Measurements from ENCODE around the gene PHF2.

PHF2 gene

DNA sequence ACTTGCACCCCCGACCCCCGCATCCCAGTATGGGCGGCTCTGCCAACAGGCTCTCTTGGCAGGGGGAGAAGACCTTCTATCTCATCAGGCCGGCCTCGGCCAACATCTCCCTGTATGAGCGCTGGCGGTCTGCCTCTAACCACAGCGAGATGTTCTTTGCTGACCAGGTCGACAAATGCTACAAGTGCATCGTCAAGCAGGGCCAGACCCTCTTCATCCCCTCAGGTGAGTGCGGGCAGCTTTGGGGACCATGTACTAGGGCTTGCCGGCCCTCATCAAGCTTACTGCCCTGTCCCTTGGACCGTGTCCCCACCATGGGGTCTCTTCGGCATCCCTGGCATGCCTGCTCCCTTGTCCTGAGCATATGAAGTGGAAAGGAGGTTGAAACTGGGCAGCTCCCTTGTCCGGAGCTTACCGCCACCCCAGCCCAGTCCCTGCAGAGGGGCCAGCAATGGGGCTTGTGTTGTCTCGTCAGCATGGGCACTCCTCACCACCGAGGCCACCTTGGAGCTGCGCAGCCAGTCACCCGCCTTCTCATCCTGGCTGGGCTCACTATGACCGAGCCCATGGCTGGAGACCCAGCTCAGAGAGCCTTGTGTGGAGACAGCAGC is 78.1 kb downstream of the PHF2 start:
- H4K20me1 ChIP-seq (ENCODE audit: insufficient read depth, low read length, poor library complexity, severe bottlenecking), result no peaks in the 10 kb centered on the region
- H3F3A ChIP-seq (ENCODE audit: low read depth), result no peaks in the 10 kb centered on the region
- H2AFZ ChIP-seq (ENCODE audit: low read length), result no peak overlapping the region
- no peak overlapping the region for H3K9ac ChIP-seq (ENCODE audit: low read depth, low read length, poor library complexity, severe bottlenecking)
- peaks cover 37% of the 10 kb centered on the region; the same call in 1 of the 2 replicates for H3K36me3 ChIP-seq (ENCODE audit: insufficient read depth, low read length)
- no peaks in the 10 kb centered on the region for H3K9me3 ChIP-seq (ENCODE audit: insufficient read depth, low read depth, low read length)
- no peaks in the 10 kb centered on the region for H3K27me3 ChIP-seq (ENCODE audit: insufficient read depth, low read length, poor library complexity, severe bottlenecking)
- H3K4me2 ChIP-seq (ENCODE audit: low read depth, low read length, poor library complexity, severe bottlenecking), result no peak overlapping the region
- no peak overlapping the region for H3K4me3 ChIP-seq (ENCODE audit: low read length, poor library complexity, severe bottlenecking)
- no peaks in the 10 kb centered on the region for H3K4me1 ChIP-seq (ENCODE audit: insufficient read depth, low read length, poor library complexity, severe bottlenecking)
- no peaks in the 10 kb centered on the region for H3K79me2 ChIP-seq (ENCODE audit: insufficient read depth, low read length)
- TF ChIP-seq EZH2phosphoT487 (IDR thresholded peaks at IDR 0.05; ENCODE audit: borderline replicate concordance), result no peak
- TF ChIP-seq, protein P1, sequence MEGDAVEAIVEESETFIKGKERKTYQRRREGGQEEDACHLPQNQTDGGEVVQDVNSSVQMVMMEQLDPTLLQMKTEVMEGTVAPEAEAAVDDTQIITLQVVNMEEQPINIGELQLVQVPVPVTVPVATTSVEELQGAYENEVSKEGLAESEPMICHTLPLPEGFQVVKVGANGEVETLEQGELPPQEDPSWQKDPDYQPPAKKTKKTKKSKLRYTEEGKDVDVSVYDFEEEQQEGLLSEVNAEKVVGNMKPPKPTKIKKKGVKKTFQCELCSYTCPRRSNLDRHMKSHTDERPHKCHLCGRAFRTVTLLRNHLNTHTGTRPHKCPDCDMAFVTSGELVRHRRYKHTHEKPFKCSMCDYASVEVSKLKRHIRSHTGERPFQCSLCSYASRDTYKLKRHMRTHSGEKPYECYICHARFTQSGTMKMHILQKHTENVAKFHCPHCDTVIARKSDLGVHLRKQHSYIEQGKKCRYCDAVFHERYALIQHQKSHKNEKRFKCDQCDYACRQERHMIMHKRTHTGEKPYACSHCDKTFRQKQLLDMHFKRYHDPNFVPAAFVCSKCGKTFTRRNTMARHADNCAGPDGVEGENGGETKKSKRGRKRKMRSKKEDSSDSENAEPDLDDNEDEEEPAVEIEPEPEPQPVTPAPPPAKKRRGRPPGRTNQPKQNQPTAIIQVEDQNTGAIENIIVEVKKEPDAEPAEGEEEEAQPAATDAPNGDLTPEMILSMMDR (conservative IDR thresholded peaks at IDR 0.05; ENCODE audit: low read length), result no peak
- no peaks in the 10 kb centered on the region for H3K9me2 ChIP-seq (replicated peaks; ENCODE audit: low read depth, low read length)

DNA sequence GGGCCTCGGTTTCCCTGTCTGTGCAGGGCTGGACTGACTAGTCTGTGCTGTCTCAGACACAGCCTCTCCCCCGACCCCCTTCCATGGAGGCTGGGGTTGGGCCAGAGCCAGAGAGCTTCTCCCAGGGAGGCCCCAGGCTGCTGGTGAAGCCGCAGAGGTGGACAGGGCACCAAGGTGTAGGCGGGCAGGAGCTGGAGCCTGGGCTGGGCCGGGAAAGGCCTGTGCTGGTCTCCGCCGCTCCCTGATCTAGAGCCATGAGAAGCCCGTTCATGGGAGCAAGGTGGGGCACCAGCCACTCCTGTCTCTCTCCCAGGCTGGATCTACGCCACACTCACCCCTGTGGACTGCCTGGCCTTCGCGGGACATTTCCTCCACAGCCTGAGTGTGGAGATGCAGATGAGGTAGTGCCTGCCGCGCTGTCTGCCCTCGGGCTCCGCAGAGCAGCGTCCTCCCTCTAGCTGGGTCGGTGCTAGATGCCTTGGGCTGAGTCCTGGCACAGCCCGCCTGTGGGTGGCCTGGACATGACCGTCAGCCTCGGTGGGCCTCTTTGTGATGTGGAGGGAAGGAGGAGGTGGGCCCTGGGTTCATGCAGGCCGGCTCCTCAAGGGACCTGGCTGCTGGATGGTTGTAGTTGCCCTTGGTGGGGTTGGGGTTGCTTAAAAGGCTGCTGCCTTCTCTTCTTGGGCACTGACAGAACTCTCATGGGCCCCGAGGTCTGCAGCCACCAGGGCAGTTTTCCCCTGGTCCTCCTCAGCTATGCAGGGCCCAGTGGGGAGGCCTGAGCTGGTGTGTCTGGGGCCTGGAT is 79.4 kb downstream of the PHF2 start:
- H3K9ac ChIP-seq (ENCODE audit: low read depth, low read length, poor library complexity, severe bottlenecking), result no peak overlapping the region
- H3K9me3 ChIP-seq (ENCODE audit: insufficient read depth, low read depth, low read length), result no peaks in the 10 kb centered on the region
- H3K36me3 ChIP-seq (ENCODE audit: insufficient read depth, low read length), result peaks cover 24% of the 10 kb centered on the region; the same call in 1 of the 2 replicates
- TF ChIP-seq EZH2phosphoT487 (IDR thresholded peaks at IDR 0.05; ENCODE audit: borderline replicate concordance), result no peak
- TF ChIP-seq, protein P1 (conservative IDR thresholded peaks at IDR 0.05; ENCODE audit: low read length), result no peak
- no peak overlapping the region for H3K4me3 ChIP-seq (ENCODE audit: low read length, poor library complexity, severe bottlenecking)
- no peaks in the 10 kb centered on the region for H3F3A ChIP-seq (ENCODE audit: low read depth)
- H3K4me1 ChIP-seq (ENCODE audit: insufficient read depth, low read length, poor library complexity, severe bottlenecking), result no peaks in the 10 kb centered on the region
- no peaks in the 10 kb centered on the region for H3K79me2 ChIP-seq (ENCODE audit: insufficient read depth, low read length)
- no peaks in the 10 kb centered on the region for H3K9me2 ChIP-seq (replicated peaks; ENCODE audit: low read depth, low read length)
- H3K4me2 ChIP-seq (ENCODE audit: low read depth, low read length, poor library complexity, severe bottlenecking), result no peak overlapping the region
- no peaks in the 10 kb centered on the region for H4K20me1 ChIP-seq (ENCODE audit: insufficient read depth, low read length, poor library complexity, severe bottlenecking)
- H2AFZ ChIP-seq (ENCODE audit: low read length), result no peak overlapping the region
- no peaks in the 10 kb centered on the region for H3K27me3 ChIP-seq (ENCODE audit: insufficient read depth, low read length, poor library complexity, severe bottlenecking)

DNA sequence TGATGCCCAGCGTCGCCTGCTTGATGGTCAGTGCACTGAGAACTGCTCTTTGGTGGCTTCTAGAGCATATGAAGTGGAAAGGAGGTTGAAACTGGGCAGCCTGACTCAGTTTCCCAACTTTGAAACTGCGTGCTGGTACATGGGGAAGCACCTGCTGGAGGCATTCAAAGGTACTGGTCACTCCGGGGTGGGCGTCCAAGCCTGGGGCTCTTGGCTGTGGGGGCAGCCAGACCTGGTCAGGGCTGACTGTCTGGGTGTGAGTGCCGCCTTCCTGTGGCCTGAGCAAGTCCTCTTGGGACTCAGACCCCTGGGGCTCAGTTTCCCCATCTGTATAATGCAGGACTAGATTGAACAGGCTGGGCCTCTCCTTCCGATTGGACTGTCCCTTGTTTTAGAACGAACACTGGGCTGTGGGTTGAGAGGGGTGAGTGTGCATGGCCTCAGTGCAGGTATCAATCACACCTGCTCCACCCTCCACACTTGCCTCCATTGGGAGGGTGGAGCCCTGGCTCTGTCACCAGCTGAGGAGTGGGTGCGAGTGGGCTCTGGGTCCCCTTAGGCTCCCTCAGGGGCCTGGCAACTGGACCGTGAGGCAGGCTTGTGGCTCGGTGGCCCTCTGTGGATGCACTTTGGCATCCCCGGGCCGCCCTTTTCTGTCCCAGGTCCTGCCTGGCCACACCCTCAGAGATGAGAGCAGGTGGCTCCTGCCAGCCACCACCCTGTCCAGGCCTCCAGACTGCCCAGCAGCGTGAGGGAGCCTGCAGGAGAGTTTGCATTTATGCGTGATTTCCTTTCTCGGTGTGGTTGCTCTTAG is 80.2 kb downstream of the PHF2 start:
- no peak overlapping the region for H3K9ac ChIP-seq (ENCODE audit: low read depth, low read length, poor library complexity, severe bottlenecking)
- TF ChIP-seq, protein P1 (conservative IDR thresholded peaks at IDR 0.05; ENCODE audit: low read length), result no peak
- TF ChIP-seq EZH2phosphoT487 (IDR thresholded peaks at IDR 0.05; ENCODE audit: borderline replicate concordance), result no peak

More for the DNA sequence above, 80.2 kb downstream of the PHF2 start:
- Histone ChIP-seq H3K4me1 (ENCODE audit: insufficient read depth, low read length, poor library complexity, severe bottlenecking) (no peaks in the 10 kb centered on the region), H3K4me3 (ENCODE audit: low read length, poor library complexity, severe bottlenecking) (no peak overlapping the region), H3K27me3 (ENCODE audit: insufficient read depth, low read length, poor library complexity, severe bottlenecking) (no peaks in the 10 kb centered on the region), H3K79me2 (ENCODE audit: insufficient read depth, low read length) (no peaks in the 10 kb centered on the region), H3K36me3 (ENCODE audit: insufficient read depth, low read length) (peaks cover 23% of the 10 kb centered on the region; the same call in 1 of the 2 replicates), H3K4me2 (ENCODE audit: low read depth, low read length, poor library complexity, severe bottlenecking) (no peak overlapping the region), H3K9me2 (replicated peaks; ENCODE audit: low read depth, low read length) (no peaks in the 10 kb centered on the region), H3K9me3 (ENCODE audit: insufficient read depth, low read depth, low read length) (no peaks in the 10 kb centered on the region), H4K20me1 (ENCODE audit: insufficient read depth, low read length, poor library complexity, severe bottlenecking) (no peaks in the 10 kb centered on the region), H2AFZ (ENCODE audit: low read length) (no peak overlapping the region), H3F3A (ENCODE audit: low read depth) (no peaks in the 10 kb centered on the region)
